Measurements from ENCODE around the gene PRKAG2. TPM values are rescaled to one million over a fixed set of nuclear protein-coding genes. Genes with fewer than 3 reads are reported as not detected.

PRKAG2 gene
- polyA plus RNA-seq, 1 of the 3 experiments (the other 2 are of a cell fraction), result 51.6 TPM

DNA sequence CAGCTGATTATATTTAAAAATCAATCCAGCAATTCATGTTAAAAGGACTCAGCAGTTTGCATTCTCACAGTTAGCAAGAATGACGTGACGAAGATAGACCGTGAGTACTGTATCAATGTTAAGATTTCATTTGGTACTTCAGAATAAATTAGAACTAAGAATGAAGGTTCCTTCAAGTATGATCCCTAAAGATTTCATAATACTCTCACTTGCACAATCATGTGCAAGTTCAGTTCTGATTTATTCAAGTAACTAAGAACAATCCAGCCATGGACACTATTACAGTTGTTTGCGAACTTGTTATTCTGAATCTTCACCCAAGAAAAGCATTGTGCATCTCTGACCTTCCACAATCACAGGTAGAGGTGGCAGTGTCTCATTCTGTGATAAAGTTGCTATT lies 365.0 kb downstream of the PRKAG2 start:
- H3K9ac ChIP-seq, result no peak overlapping the region
- H3K9me3 ChIP-seq, result no peaks in the 10 kb centered on the region
- H3K36me3 ChIP-seq (replicated peaks in 1 of 2; ENCODE audit: control insufficient read depth in 1 of 2, insufficient read depth in 2 of 2, low read length in 1 of 2), result no peaks in the 10 kb centered on the region
- peaks cover 100% of the 10 kb centered on the region for H4K20me1 ChIP-seq (ENCODE audit: insufficient read depth)
- H3K4me2 ChIP-seq, result no peak overlapping the region
- H3K9me2 ChIP-seq, result no peaks in the 10 kb centered on the region
- whole genome bisulfite sequencing (ENCODE audit: low lambda C conversion rate), result 95% methylated on average over 4 of the region's 4 CpGs
- H3K79me2 ChIP-seq (ENCODE audit: insufficient read depth), result peaks cover 100% of the 10 kb centered on the region
- H3K4me3 ChIP-seq (ENCODE audit: low read depth in 2 of 2, low read length in 1 of 2), result no peak overlapping the region
- H3F3A ChIP-seq (replicated peaks; ENCODE audit: insufficient read depth), result peaks cover 4% of the 10 kb centered on the region
- peaks cover 6 to 7% of the 10 kb centered on the region in 2 experiments; a peak in 3 of 4 replicates for H3K4me1 ChIP-seq (ENCODE audit: control insufficient read depth in 1 of 2, insufficient read depth in 2 of 2, low read depth in 1 of 2, low read length in 1 of 2)
- no peak overlapping the region for H2AFZ ChIP-seq (ENCODE audit: low read depth)
- TF ChIP-seq MAX (IDR thresholded peaks at IDR 0.05; ENCODE audit: low read depth) (no peak), NRF1 (IDR thresholded peaks at IDR 0.05; ENCODE audit: low read depth, low read length) (no peak), EP300 (IDR thresholded peaks at IDR 0.05; ENCODE audit: borderline replicate concordance in 1 of 2, low read depth in 1 of 2, low read length in 1 of 2) (no peak), RAD21 (IDR thresholded peaks at IDR 0.05; ENCODE audit: low read length) (no peak), TEAD4 (IDR thresholded peaks at IDR 0.05; ENCODE audit: borderline replicate concordance, insufficient read depth) (no peak), TAF1 (IDR thresholded peaks at IDR 0.05; ENCODE audit: borderline replicate concordance, low read depth, low read length) (no peak), SIN3A (IDR thresholded peaks at IDR 0.05; ENCODE audit: borderline replicate concordance, low read depth, low read length) (no peak), MEF2A (IDR thresholded peaks at IDR 0.05; ENCODE audit: borderline replicate concordance, low read depth) (no peak), ZBTB33 (IDR thresholded peaks at IDR 0.05; ENCODE audit: borderline replicate concordance, low read depth) (no peak), RCOR1 (IDR thresholded peaks at IDR 0.05; ENCODE audit: low read length) (no peak)
- TF ChIP-seq, protein P1, sequence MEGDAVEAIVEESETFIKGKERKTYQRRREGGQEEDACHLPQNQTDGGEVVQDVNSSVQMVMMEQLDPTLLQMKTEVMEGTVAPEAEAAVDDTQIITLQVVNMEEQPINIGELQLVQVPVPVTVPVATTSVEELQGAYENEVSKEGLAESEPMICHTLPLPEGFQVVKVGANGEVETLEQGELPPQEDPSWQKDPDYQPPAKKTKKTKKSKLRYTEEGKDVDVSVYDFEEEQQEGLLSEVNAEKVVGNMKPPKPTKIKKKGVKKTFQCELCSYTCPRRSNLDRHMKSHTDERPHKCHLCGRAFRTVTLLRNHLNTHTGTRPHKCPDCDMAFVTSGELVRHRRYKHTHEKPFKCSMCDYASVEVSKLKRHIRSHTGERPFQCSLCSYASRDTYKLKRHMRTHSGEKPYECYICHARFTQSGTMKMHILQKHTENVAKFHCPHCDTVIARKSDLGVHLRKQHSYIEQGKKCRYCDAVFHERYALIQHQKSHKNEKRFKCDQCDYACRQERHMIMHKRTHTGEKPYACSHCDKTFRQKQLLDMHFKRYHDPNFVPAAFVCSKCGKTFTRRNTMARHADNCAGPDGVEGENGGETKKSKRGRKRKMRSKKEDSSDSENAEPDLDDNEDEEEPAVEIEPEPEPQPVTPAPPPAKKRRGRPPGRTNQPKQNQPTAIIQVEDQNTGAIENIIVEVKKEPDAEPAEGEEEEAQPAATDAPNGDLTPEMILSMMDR (IDR thresholded peaks at IDR 0.05), result no peak
- no peak for DNase-seq
- no peaks in the 10 kb centered on the region for H3K27me3 ChIP-seq (ENCODE audit: insufficient read depth)
- POLR2A ChIA-PET, result no interaction called here
- CTCF ChIA-PET, result interaction anchor here (1.5 kb wide), 1 partner anchor 108 kb away, joined by 3 read pairs; no protein-coding TSS in a partner anchor
- H3K27ac ChIP-seq (ENCODE audit: low read depth in 2 of 2, low read length in 1 of 2), result no peak overlapping the region

DNA sequence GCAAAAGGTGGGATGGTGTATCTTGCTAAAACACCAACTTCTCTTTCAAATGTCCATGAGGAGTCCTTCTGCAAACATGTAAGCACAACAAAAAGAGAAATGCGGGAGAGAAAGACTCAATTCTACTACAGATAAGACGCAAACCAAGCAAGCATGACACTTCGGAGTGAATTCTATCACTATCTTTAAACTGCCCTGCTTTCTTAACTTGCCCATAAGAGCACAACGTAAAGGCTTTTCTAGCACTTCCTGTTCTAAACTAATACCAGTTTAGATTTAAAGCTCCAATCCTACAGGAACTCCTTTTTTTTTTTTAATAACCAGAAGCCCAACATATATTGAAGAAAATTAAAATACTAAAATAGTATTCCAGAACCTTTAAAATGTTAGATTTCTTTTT lies 365.6 kb downstream of the PRKAG2 start:
- peaks cover 6 to 11% of the 10 kb centered on the region in 2 experiments; a peak in 3 of 4 replicates for H3K4me1 ChIP-seq (ENCODE audit: control insufficient read depth in 1 of 2, insufficient read depth in 2 of 2, low read depth in 1 of 2, low read length in 1 of 2)
- CTCF ChIA-PET, result interaction anchor here (0.6 to 0.9 kb wide), 2 partner anchors 165 to 244 kb away, joined by 3 read pairs; no protein-coding TSS in a partner anchor
- peaks cover 100% of the 10 kb centered on the region for H4K20me1 ChIP-seq (ENCODE audit: insufficient read depth)
- H3K4me3 ChIP-seq (ENCODE audit: low read depth in 2 of 2, low read length in 1 of 2), result no peak overlapping the region
- 95% methylated on average over 4 of the region's 4 CpGs for WGBS (ENCODE audit: low lambda C conversion rate)
- POLR2A ChIA-PET, result no interaction called here
- H3K27ac ChIP-seq (ENCODE audit: low read depth in 2 of 2, low read length in 1 of 2), result no peak overlapping the region
- peaks cover 4% of the 10 kb centered on the region for H3F3A ChIP-seq (replicated peaks; ENCODE audit: insufficient read depth)
- H3K9me3 ChIP-seq, result no peaks in the 10 kb centered on the region
- DNase-seq, result no peak
- H3K9ac ChIP-seq, result no peak overlapping the region
- no peak overlapping the region for H3K4me2 ChIP-seq
- no peak overlapping the region for H2AFZ ChIP-seq (ENCODE audit: low read depth)
- H3K27me3 ChIP-seq (ENCODE audit: insufficient read depth), result no peaks in the 10 kb centered on the region
- no peaks in the 10 kb centered on the region for H3K9me2 ChIP-seq
- H3K36me3 ChIP-seq (replicated peaks in 1 of 2; ENCODE audit: control insufficient read depth in 1 of 2, insufficient read depth in 2 of 2, low read length in 1 of 2), result no peaks in the 10 kb centered on the region
- peaks cover 100% of the 10 kb centered on the region for H3K79me2 ChIP-seq (ENCODE audit: insufficient read depth)
- no peak for TF ChIP-seq GATA2 (CRISPR knock-in tag; IDR thresholded peaks at IDR 0.05)
- TF ChIP-seq ZBTB33 (IDR thresholded peaks at IDR 0.05; ENCODE audit: borderline replicate concordance, low read depth), result no peak
- TF ChIP-seq, protein P2, sequence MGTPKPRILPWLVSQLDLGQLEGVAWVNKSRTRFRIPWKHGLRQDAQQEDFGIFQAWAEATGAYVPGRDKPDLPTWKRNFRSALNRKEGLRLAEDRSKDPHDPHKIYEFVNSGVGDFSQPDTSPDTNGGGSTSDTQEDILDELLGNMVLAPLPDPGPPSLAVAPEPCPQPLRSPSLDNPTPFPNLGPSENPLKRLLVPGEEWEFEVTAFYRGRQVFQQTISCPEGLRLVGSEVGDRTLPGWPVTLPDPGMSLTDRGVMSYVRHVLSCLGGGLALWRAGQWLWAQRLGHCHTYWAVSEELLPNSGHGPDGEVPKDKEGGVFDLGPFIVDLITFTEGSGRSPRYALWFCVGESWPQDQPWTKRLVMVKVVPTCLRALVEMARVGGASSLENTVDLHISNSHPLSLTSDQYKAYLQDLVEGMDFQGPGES (IDR thresholded peaks at IDR 0.05; ENCODE audit: low read depth, low read length), result no peak
- no peak for TF ChIP-seq FOSL2 (IDR thresholded peaks at IDR 0.05; ENCODE audit: borderline replicate concordance, low read depth)
- TF ChIP-seq TCF12 (IDR thresholded peaks at IDR 0.05), result no peak
- TF ChIP-seq SMC3 (IDR thresholded peaks at IDR 0.05; ENCODE audit: low read depth, low read length), result no peak
- TF ChIP-seq POLR2AphosphoS5 (IDR thresholded peaks at IDR 0.05; ENCODE audit: low read depth, low read length), result no peak
- TF ChIP-seq NRF1 (IDR thresholded peaks at IDR 0.05; ENCODE audit: low read depth, low read length), result no peak
- TF ChIP-seq, protein P3, sequence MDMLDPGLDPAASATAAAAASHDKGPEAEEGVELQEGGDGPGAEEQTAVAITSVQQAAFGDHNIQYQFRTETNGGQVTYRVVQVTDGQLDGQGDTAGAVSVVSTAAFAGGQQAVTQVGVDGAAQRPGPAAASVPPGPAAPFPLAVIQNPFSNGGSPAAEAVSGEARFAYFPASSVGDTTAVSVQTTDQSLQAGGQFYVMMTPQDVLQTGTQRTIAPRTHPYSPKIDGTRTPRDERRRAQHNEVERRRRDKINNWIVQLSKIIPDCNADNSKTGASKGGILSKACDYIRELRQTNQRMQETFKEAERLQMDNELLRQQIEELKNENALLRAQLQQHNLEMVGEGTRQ (IDR thresholded peaks at IDR 0.05; ENCODE audit: borderline replicate concordance, low read depth, low read length), result no peak
